ENCODE data around the gene MTF1. TPM values are rescaled to one million over a fixed set of nuclear protein-coding genes. Genes with fewer than 3 reads are reported as not detected.
"Not testable (repeated sequence)": the region's sequence is repeated elsewhere in the genome, so short reads cannot be mapped to it uniquely, and the experiment has no call there.

MTF1 gene
- total RNA-seq, 2 experiments from 2014 or later: 16.1 to 23.8 TPM

DNA sequence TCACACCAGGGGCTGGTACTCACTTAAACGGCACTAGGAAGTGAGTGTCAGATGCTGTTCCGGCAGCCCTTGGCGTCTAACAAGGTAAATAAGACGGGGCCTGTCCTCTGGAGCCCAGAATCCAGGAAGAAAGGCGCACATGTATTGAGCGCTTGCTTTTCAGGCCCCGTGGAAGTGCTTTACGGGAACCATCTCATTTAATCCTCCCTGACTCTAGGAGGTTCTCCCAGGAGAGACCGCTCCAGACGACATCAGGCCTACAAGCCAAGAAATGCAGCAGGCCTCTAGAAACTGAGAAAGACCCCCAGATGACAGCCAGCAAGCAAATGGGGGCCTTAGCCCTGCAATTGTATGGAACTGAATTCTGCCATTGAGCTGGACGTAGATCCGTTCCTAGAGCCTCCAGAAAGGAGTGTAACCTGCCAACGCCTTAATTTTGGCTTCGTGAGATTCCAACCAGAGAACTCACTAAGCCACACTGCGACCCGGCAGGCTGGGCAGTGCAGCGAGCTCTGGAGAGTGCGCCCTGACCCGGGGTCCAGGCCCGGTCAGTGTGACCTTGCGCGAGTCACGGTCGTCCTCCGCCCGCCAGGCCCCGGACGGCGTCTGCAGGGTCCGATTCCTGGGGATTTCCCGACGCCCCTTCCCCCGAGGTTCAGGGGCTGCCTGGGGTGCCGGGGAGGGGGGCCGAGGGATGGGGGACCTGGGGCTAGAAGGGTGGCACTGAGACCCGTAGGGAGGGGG is 66.3 kb downstream of the MTF1 start:
- Mint-ChIP-seq H3K9me3 (ENCODE audit: low read depth) (no peaks in the 10 kb centered on the region), H3K4me3 (peak overlapping the region; percentile 23), H3K4me1 (peaks cover 14% of the 10 kb centered on the region), H3K27ac (no peak overlapping the region), H3K36me3 (ENCODE audit: low read depth) (peaks cover 3% of the 10 kb centered on the region), H3K27me3 (peaks cover 26% of the 10 kb centered on the region)
- POLR2A ChIA-PET: no interaction called here
- CTCF ChIA-PET: interaction anchor here (0.7 to 1.6 kb wide), 2 partner anchors 10 to 120 kb away, joined by 3 read pairs; no protein-coding TSS in a partner anchor
- DNase-seq: no peak
- intact Hi-C loops (cut with DNase I, micrococcal nuclease): loop anchor here in 1 of 2 experiments (5.0 kb wide), 1 partner anchor 36 kb away; no protein-coding TSS in a partner anchor
- ATAC-seq: no peak

DNA sequence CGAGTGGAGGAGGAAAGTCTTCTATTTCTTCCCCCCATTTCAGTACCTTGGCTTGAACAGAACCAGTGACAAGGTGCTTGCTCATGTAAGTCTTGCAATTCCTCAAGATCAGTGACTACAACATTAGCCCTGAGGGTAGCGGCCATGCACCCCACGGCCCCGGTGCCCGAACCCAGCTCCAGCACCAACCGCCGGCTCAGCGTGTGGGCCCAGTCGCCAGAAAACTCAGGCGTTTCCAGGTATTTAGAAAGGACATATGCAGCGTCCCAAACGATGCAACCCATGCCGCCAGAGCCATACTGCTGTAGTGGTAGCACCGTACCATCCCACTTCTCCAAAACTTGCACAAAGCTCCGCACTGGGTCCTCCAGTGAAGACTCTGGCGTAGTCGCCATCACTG is 76.9 kb downstream of the MTF1 start:
- intact Hi-C loops (cut with DNase I, micrococcal nuclease): no loop called here
- POLR2A ChIA-PET: interaction anchor here (0.6 kb wide), 1 partner anchor 64 kb away, joined by 11 read pairs; no protein-coding TSS in a partner anchor

DNA sequence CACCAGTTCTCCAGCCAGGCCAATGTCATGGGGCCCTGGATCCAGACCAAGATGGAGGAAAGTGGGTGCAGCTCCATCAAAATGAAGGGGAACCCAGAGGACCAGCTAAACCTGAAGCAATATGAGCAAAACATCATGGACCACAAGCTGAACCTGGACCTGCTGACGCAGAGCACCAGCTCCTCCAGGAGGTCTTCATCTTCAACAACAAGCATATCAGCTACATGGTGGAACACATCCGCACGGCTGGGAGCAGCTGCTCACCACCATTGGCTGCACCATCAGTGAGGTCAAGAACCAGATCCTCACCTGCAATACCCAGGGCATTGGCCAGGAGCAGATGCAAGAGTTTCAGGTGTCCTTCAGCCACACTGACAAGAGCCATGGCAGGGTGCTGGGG is 80.7 kb downstream of the MTF1 start:
- no peak for DNase-seq
- Mint-ChIP-seq H3K27me3 (peaks cover 5% of the 10 kb centered on the region), H3K4me1 (peaks cover 10% of the 10 kb centered on the region), H3K36me3 (ENCODE audit: low read depth) (no peaks in the 10 kb centered on the region), H3K9me3 (ENCODE audit: low read depth) (no peaks in the 10 kb centered on the region), H3K27ac (no peak overlapping the region), H3K4me3 (no peak overlapping the region)
- intact Hi-C loops (cut with DNase I, micrococcal nuclease): no loop called here
- ChIA-PET POLR2A (no interaction called here), CTCF (no interaction called here)
- ATAC-seq: no peak

More for the DNA sequence above, 76.9 kb downstream of the MTF1 start:
- CTCF ChIA-PET: interaction anchor here (1.0 kb wide), 2 partner anchors 10 to 275 kb away, joined by 3 read pairs; no protein-coding TSS in a partner anchor
- Mint-ChIP-seq H3K4me3 (no peak overlapping the region), H3K27ac (no peak overlapping the region), H3K4me1 (peaks cover under 1% of the 10 kb centered on the region), H3K27me3 (peaks cover 19% of the 10 kb centered on the region), H3K36me3 (ENCODE audit: low read depth) (no peaks in the 10 kb centered on the region), H3K9me3 (ENCODE audit: low read depth) (no peaks in the 10 kb centered on the region)
- ATAC-seq: no peak
- no peak for DNase-seq

DNA sequence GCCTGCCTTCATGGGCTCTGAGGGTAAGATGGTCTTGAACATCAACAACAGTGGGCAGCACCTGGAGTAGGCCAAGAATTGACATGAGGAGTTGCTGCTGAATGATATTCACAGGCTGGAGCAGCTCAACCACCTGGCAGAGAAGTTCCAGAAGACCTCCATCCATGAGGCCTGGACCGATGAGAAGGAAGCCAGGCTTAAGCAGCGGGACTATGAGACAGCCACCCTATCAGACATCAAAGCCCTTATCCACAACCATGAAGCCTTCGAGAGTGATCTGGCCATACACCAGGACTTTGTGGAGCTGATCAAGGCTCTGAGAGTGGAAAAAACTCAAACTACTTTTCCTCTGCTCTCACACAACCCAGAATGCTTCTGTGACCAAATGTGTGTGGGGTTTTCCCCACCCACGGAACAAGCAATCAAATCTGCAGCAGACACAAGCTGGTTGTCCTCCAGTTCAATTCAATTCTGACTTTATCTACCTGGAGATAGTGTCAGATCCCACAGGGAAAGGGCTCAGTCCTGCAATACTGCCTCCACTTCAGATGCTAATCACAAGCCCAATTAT is 82.4 kb downstream of the MTF1 start:
- H3K4me1 Mint-ChIP-seq: peaks cover 10% of the 10 kb centered on the region
- ATAC-seq: peak; percentile 83
- ChIA-PET CTCF (interaction anchor here (0.7 kb wide), 1 partner anchor 8 kb away, joined by 3 read pairs; no protein-coding TSS in a partner anchor), POLR2A (no interaction called here)
- DNase-seq: peak; percentile 60
- no peak overlapping the region for H3K4me3 Mint-ChIP-seq
- H3K36me3 Mint-ChIP-seq (ENCODE audit: low read depth): no peaks in the 10 kb centered on the region
- no peak overlapping the region for H3K27ac Mint-ChIP-seq
- H3K27me3 Mint-ChIP-seq: peaks cover 6% of the 10 kb centered on the region
- intact Hi-C loops (cut with DNase I, micrococcal nuclease): no loop called here
- no peaks in the 10 kb centered on the region for H3K9me3 Mint-ChIP-seq (ENCODE audit: low read depth)

DNA sequence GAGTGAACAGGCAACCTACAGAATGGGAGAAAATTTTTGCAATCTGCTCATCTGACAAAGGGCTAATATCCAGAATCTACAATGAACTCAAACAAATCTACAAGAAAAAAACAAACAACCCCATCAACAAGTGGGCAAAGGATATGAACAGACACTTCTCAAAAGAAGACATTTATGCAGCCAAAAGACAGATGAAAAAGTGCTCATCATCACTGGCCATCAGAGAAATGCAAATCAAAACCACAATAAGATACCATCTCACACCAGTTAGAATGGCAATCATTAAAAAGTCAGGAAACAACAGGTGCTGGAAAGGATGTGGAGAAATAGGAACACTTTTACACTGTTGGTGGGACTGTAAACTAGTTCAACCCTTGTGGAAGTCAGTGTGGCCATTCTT is 88.0 kb downstream of the MTF1 start:
- DNase-seq; H3K4me3 Mint-ChIP-seq; H3K4me1 Mint-ChIP-seq; POLR2A ChIA-PET; H3K36me3 Mint-ChIP-seq (ENCODE audit: low read depth); intact Hi-C loops (cut with DNase I, micrococcal nuclease); H3K27ac Mint-ChIP-seq; ATAC-seq; H3K9me3 Mint-ChIP-seq (ENCODE audit: low read depth): not testable (repeated sequence)
- CTCF ChIA-PET: interaction anchor here (1.1 kb wide), 1 partner anchor 14 kb away, joined by 3 read pairs; no protein-coding TSS in a partner anchor
- H3K27me3 Mint-ChIP-seq: peaks cover 34% of the 10 kb centered on the region

DNA sequence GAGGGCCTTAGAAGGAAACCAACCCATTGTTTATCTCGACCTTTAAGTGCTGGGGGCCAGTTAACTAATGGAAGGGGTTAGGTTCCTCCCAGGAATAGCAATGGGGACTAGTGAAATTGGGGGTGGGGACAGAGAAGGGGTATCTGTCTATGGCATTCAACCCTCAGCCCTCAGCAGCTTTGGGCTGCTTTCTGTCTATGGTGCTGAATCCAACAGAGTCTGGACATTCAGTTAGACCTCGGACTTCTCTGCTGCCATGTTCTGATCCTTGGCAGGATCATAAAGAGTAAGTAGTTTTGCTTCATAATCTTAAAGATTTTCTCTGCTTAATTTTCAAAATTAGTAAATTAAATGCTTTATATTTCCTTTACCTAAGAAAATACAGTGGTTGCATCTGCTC is 91.9 kb downstream of the MTF1 start:
- intact Hi-C loops (cut with DNase I, micrococcal nuclease): no loop called here
- CTCF ChIA-PET: no interaction called here
- Mint-ChIP-seq H3K9me3 (ENCODE audit: low read depth) (no peaks in the 10 kb centered on the region), H3K36me3 (ENCODE audit: low read depth) (no peaks in the 10 kb centered on the region), H3K4me3 (no peak overlapping the region), H3K27ac (no peak overlapping the region), H3K4me1 (peaks cover 18% of the 10 kb centered on the region), H3K27me3 (peaks cover 66% of the 10 kb centered on the region)
- POLR2A ChIA-PET: no interaction called here
- DNase-seq (no peak), ATAC-seq (no peak)

DNA sequence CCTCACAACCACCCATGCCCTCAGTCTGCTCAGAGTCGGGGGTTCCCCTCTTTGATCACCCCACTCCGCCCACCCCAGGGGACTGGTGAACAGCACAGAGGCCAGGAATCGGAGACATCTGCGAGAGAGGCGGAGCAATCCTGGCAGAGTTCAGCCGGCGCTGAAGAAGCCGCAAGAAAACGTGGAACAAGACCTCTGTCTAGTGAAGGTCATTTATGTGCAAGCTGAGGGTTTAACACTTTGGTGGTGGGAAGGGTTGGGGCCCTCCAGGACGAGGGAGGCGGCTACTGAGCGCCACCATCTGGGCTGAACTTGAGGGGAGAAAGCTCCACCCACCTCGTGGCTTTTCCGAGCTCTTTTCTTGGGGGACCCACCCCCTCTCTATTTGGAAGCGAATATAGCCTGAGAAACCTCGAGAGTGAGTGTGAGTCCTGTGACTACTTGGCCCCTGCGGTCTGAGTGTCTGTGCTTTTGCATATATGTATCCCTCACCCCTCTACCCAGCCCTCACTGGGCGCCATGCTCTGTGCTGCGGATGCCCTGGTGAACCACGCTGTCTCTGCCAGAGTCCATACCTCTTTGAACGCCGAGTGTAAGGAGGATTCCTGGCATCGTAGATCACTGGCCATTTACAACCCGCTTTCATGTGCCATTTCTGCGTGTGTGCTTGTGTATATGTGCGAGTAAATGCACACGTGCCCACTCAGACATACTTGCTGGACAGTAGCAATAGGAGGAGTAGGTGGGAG is 93.3 kb downstream of the MTF1 start:
- ChIA-PET CTCF (interaction anchor here (0.6 to 1.0 kb wide), 4 partner anchors 30 to 73 kb away, joined by 3 to 5 read pairs (median 3); no protein-coding TSS in a partner anchor), POLR2A (no interaction called here)
- no peak overlapping the region for H3K27ac Mint-ChIP-seq
- H3K4me1 Mint-ChIP-seq: peaks cover 18% of the 10 kb centered on the region
- ATAC-seq: peak; percentile 83
- intact Hi-C loops (cut with DNase I, micrococcal nuclease): loop anchor here in 1 of 2 experiments (1.0 kb wide), 1 partner anchor 74 kb away; the partner anchor contains the start of gene CDCA8
- DNase-seq: peak; percentile 67
- H3K9me3 Mint-ChIP-seq (ENCODE audit: low read depth): no peaks in the 10 kb centered on the region
- H3K27me3 Mint-ChIP-seq: peaks cover 72% of the 10 kb centered on the region
- peak overlapping the region; percentile 30 for H3K4me3 Mint-ChIP-seq
- H3K36me3 Mint-ChIP-seq (ENCODE audit: low read depth): no peaks in the 10 kb centered on the region

DNA sequence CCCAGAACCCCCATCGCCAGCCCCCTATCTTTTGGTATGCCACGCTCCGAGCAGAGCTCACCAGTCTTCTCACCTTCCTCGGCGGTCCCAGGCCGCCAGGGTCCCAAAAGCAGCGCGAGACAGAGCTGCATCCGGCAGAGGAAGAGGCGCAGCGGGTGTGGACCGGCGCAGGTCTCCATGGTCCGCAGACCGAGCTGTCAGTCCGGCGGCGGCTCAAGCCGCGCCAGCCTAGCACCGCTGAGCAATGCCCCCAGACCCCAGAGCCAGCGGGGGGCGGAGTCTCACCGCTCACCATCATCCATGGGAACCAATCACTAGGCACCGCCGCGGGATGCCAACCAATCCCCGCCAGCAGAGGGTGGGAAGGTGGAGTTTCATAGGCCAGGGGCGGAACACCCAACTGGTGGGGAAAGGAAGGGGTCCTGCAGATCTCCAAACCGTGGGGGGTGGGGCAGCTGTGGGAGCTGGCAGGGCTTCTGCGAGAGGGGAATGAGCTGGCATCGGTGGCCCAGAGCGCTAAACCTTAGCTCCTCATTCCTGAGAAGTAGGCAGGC is 94.4 kb downstream of the MTF1 start, which contains the start of gene EPHA10:
Gene EPHA10, minus strand, starts transcription at position 233 of the 554 bp plus-strand sequence. Its CDS starts 54 bp downstream, at position 179.
- peaks cover 64% of the 10 kb centered on the region for H3K27me3 Mint-ChIP-seq
- H3K36me3 Mint-ChIP-seq (ENCODE audit: low read depth): no peaks in the 10 kb centered on the region
- H3K9me3 Mint-ChIP-seq (ENCODE audit: low read depth): no peaks in the 10 kb centered on the region
- ChIA-PET CTCF (interaction anchor here (1.2 kb wide), 1 partner anchor 95 kb away, joined by 3 read pairs; the partner anchor contains the start of gene MTF1), POLR2A (no interaction called here)
- no peak for ATAC-seq
- DNase-seq: no peak
- no peak within 1 kb of the TSS for H3K27ac Mint-ChIP-seq
- H3K4me3 Mint-ChIP-seq: peak within 1 kb of the TSS; percentile 30
- H3K4me1 Mint-ChIP-seq: peaks cover 18% of the 10 kb centered on the region
- intact Hi-C loops (cut with DNase I, micrococcal nuclease): no loop called here

DNA sequence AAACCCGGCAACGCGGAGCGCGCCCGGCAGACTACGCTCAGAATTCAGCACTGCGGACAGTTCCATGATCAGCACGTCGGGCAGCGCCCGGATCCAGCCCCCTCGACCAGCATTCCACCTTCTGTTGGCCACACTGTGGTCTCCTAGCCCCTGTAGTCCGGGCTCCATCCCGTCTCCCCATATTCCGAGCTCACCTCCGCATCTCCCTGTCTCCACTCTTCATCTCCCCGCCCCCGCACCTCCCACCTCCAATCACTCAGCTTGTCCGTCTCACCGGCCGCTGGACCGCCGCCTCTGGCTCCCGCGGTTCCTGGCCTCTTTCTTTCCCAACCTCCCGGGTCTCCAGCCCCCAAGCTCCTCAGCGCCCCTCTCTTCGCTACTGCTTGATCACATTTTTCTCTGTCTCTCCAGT is 95.0 kb downstream of the MTF1 start:
- ChIA-PET POLR2A (no interaction called here), CTCF (interaction anchor here (0.8 to 1.2 kb wide), 2 partner anchors 82 to 95 kb away, joined by 3 read pairs; partner anchors contain the start of gene MTF1)
- no peaks in the 10 kb centered on the region for H3K9me3 Mint-ChIP-seq (ENCODE audit: low read depth)
- no peaks in the 10 kb centered on the region for H3K36me3 Mint-ChIP-seq (ENCODE audit: low read depth)
- ATAC-seq (no peak), DNase-seq (peak; percentile 78)
- H3K4me1 Mint-ChIP-seq: peaks cover 18% of the 10 kb centered on the region
- peaks cover 62% of the 10 kb centered on the region for H3K27me3 Mint-ChIP-seq
- intact Hi-C loops (cut with DNase I, micrococcal nuclease): no loop called here
- H3K4me3 Mint-ChIP-seq: no peak overlapping the region
- no peak overlapping the region for H3K27ac Mint-ChIP-seq

DNA sequence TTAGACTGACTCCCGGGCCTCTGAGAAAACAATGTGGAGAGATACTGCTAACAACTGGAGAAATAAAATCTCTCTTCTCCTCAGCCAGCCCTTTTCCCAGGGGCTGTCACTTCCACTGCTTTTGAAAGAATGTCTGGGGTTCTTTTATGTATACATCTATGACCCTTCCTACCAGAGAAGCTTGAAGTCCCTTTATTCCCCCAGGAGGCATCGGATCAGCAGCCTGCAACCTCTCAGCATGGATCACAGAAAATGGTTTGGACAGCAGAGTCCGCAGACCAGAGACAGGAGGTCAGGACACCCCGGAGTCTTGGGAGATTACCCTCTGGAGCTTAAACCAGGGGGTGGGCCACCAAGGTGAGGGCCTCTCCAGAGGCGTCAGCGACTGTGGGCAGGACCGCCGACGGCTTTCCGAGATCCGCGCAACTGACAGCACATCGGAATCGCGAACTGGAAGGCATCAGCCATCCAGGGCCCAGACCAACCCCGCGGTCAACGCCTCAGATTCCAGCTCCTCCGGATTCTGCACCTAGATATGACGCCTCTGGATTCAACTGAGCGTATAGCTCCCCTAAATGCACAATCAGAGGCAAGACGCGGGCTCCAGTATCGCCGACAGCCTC is 95.5 kb downstream of the MTF1 start:
- ChIA-PET CTCF (interaction anchor here (0.8 kb wide), 1 partner anchor 82 kb away, joined by 3 read pairs; no protein-coding TSS in a partner anchor), POLR2A (no interaction called here)
- Mint-ChIP-seq H3K27ac (no peak overlapping the region), H3K4me3 (no peak overlapping the region), H3K27me3 (peaks cover 57% of the 10 kb centered on the region), H3K9me3 (ENCODE audit: low read depth) (no peaks in the 10 kb centered on the region), H3K36me3 (ENCODE audit: low read depth) (no peaks in the 10 kb centered on the region), H3K4me1 (peaks cover 18% of the 10 kb centered on the region)
- ATAC-seq (no peak), DNase-seq (no peak)
- intact Hi-C loops (cut with DNase I, micrococcal nuclease): no loop called here

Data from activated CD4-positive, alpha-beta T cell treated with anti-CD3 and anti-CD28 coated beads for 36 hours (primary cell).